ENCODE data around the gene MYCN.

DNA sequence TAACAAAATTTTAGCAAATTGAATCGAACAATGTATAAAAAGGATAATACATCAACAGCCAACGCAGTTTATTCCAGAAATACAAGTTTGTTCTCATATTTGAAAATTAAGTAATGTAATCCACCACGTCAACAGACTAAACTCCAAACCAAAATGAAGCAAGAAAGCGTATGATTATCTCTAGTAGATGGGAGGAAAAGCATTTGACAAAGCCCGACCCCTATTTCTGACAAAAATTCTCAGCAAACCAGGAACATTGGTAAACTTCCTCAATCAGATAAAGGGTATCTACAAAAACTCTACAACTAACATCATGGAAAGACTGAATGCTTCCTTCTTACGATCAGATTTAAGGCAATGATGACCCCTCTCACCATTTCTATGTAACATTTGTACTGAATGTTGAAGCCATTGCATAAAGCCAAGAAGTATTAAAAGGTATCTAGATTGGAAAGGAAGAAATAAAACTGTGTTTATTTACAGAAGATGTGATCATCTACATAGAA is 34.3 kb upstream of the MYCN start:
- no peak for TF ChIP-seq EZH2 (IDR thresholded peaks at IDR 0.05)
- no peak for TF ChIP-seq POLR2AphosphoS5 (IDR thresholded peaks at IDR 0.05; ENCODE audit: borderline replicate concordance, low read depth, low read length)

All from SK-N-MC (cell line).